ENCODE data around the gene QSOX2.

- TF ChIP-seq CTCF (IDR thresholded peaks at IDR 0.05; ENCODE audit: low read length) (no peak), EZH2 (IDR thresholded peaks at IDR 0.05; ENCODE audit: borderline replicate concordance, low read length) (no peak)
Observed at GRCh38 chr9:136157477-136158265, 87.9 kb downstream of the QSOX2 start.
